GM19239 (cell line): ENCODE results near the gene SMAD4.
"Not testable (repeated sequence)": the region's sequence is repeated elsewhere in the genome, so short reads cannot be mapped to it uniquely, and the experiment has no call there.

Source experiments
- DNase-seq: peaks from one replicate; pipeline ENCODE4 v3.0.0; 2011; ENCODE audit warnings: low spot score; ENCODE audit not compliant: insufficient read length
- FAIRE-seq: peaks from 2 replicates; lab custom pipeline; 2011; peaks lifted over from hg19 to GRCh38; lab: Jason Lieb, UNC

Gene SMAD4

DNA sequence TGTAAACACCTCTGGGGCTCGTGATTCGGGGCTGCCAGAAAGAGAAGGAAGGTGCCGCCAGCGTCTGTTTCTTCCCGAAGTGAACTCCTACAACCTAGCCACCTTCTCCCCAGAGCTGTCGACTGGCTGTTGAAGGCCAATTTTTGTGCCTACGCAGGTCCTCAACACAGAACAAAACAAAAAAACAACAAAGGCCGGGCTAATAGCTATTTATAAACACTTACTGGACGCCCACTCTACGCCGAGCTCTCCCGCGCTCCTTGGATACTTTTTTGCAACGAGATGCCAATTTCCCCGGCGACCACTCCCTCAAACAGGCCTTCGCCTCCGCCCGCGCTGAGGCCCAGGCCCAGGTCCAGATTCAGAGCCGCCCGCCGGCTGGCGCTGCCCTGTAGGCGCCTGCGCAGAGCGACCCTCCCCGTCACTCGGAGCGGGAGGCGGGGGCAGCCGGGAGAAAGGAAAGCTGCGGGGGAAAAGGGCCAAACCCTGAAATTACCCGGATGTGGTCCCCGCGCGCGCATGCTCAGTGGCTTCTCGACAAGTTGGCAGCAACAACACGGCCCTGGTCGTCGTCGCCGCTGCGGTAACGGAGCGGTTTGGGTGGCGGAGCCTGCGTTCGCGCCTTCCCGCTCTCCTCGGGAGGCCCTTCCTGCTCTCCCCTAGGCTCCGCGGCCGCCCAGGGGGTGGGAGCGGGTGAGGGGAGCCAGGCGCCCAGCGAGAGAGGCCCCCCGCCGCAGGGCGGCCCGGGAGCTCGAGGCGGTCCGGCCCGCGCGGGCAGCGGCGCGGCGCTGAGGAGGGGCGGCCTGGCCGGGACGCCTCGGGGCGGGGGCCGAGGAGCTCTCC lies at the start of gene SMAD4:
TSS of gene SMAD4 (plus strand) at position 520 of the 843 bp plus-strand sequence. CDS start 16,834 bp downstream, outside the sequence.
- DNase-seq = peak; percentile 96
- peak; percentile 95 for FAIRE-seq

- DNase-seq (no peak), FAIRE-seq (no peak)
Observed at GRCh38 chr18:50981381-50981780, 48.6 kb upstream of the SMAD4 start.

GRCh38 chr18:50982086-50982801 lies 47.8 kb upstream of the SMAD4 start:
- FAIRE-seq (no peak), DNase-seq (no peak)

- DNase-seq (no peak), FAIRE-seq (no peak)
Observed at GRCh38 chr18:50982802-50983179, 47.2 kb upstream of the SMAD4 start.

- no peak for DNase-seq
- FAIRE-seq = no peak
Observed at GRCh38 chr18:50986360-50987087, 43.5 kb upstream of the SMAD4 start.

- FAIRE-seq = no peak
- DNase-seq = no peak
Observed at GRCh38 chr18:50987261-50987660, 42.8 kb upstream of the SMAD4 start.

GRCh38 chr18:50989711-50990110 lies 40.3 kb upstream of the SMAD4 start:
- FAIRE-seq (no peak), DNase-seq (no peak)

DNA sequence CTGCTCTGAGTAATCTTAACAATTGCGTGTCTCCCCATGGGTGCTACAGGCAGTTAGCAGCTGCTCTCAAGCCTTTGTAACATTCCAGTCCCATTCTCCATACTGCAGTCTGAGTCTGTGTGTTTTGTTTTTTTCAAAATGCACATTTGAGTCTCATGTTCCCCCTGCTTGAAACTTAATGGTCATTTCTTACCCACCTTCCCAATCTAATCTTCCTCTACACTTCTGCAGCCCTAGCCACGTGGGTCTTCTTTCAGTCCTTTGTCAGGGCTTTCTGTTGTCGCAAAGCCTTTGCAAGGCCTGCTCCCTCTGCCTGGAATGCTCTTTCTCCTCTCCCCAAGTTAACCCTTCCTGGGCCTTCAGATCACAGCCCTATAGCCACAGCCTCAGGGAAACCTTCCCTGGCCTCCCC lies 37.7 kb upstream of the SMAD4 start:
- no peak for FAIRE-seq
- DNase-seq = no peak

DNA sequence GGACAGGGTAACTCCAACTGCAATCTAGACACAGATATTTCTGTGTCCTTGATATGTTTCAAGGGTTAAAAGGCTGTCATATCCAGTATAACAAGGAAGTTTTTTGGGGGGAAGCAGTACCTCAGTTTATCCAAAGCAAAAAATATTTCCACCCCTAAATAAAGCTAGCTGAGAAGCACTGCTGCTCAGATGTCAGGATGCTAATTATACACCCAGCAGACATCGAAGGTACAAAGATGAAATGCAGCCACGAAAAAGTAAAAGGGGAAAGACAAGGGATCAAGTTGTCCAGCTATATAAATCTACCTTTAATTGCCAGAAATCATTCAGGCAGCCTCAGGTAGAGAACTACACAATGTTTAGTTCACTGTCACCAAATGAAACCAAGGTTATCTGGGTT lies 36.0 kb upstream of the SMAD4 start:
- FAIRE-seq (no peak), DNase-seq (no peak)

- not testable (repeated sequence) for DNase-seq, FAIRE-seq
Observed at GRCh38 chr18:51003174-51003573, 26.8 kb upstream of the SMAD4 start.

- no peak for FAIRE-seq
- DNase-seq = no peak
Observed at GRCh38 chr18:51006061-51006818, 23.8 kb upstream of the SMAD4 start.

- no peak for DNase-seq
- FAIRE-seq = no peak
Observed at GRCh38 chr18:51006948-51007789, 22.8 kb upstream of the SMAD4 start.

GRCh38 chr18:51007790-51008139 lies 22.2 kb upstream of the SMAD4 start:
- no peak for FAIRE-seq

GRCh38 chr18:51009072-51009471 lies 20.9 kb upstream of the SMAD4 start:
- no peak for FAIRE-seq
- DNase-seq = no peak

More at GRCh38 chr18:51007790-51008139, 22.2 kb upstream of the SMAD4 start:
- DNase-seq = no peak

DNA sequence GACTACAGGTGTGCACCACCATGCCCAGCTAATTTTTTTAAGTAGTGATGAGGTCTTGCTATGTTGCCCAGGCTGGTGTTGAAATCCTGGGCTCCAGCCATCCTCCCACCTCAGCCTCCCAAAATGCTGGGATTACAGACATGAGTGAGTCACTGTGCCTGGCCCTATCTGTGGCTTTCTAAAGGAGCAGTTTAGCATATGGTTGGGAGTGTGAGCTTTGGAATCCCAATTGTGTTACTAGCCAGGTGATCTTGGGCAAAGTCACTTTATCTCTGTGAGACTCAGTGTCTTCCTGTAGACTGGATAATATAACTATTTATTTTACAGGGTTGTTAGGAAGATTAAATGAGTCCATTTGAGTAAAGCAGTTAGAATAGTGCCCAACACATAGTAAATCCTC lies 19.8 kb upstream of the SMAD4 start:
- DNase-seq = no peak
- no peak for FAIRE-seq

DNA sequence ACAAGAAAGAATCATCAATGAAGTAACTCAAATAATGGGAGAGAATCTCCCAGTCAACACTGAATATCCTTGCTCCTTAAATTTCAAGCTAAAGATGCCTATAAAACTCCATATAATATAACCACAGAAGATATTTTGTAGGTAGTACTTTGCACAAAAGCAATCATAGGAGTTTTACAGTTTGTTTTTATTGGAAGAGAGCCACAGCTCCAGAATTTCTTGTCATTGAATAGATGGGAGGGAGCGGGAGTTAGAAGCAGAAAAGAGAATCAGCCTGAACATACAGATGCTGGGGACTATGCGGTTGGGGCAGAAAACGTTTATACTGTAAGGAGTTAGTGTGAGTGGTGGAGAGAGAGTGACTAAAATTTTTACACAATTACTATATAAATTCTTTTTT lies 18.3 kb upstream of the SMAD4 start:
- no peak for DNase-seq
- no peak for FAIRE-seq

DNA sequence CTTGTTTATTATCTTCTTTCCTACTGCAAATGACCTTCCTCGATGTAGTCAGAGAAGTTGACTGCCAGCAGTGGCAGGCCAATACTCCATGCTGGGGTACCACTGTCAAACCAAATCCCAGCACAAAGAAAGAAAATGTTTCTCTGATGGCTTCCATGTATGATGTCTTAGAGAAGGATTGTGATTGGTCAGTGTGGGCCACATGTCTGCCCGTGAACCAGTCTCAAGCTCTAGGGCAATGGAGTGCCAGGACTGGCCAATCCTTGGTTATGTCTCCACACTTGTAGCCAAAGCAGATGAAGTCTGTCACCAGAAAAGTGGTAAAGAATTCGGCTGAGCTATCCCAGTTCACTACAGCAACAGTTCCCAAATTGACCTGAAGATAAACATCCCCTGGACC lies 17.6 kb upstream of the SMAD4 start:
- DNase-seq (no peak), FAIRE-seq (no peak)

DNA sequence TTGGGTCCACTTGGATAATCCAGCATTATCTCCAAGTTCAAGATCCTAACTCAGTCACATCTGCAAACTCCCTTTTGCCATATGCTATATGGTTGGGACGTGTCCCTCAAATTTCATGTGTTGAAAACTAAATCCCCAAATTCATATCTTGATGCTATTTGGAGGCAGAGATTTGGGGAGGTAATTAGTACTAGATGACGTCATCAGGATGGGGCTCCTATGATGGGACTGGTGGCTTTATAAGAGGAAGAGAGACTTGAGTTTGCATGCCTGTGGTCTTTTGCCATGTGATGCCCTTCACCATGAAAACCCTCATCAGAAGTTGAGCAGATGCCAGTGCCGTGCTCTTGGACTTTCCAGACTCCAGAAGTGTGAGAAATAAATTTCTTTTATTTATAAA lies 16.8 kb upstream of the SMAD4 start:
- DNase-seq (no peak), FAIRE-seq (no peak)

DNA sequence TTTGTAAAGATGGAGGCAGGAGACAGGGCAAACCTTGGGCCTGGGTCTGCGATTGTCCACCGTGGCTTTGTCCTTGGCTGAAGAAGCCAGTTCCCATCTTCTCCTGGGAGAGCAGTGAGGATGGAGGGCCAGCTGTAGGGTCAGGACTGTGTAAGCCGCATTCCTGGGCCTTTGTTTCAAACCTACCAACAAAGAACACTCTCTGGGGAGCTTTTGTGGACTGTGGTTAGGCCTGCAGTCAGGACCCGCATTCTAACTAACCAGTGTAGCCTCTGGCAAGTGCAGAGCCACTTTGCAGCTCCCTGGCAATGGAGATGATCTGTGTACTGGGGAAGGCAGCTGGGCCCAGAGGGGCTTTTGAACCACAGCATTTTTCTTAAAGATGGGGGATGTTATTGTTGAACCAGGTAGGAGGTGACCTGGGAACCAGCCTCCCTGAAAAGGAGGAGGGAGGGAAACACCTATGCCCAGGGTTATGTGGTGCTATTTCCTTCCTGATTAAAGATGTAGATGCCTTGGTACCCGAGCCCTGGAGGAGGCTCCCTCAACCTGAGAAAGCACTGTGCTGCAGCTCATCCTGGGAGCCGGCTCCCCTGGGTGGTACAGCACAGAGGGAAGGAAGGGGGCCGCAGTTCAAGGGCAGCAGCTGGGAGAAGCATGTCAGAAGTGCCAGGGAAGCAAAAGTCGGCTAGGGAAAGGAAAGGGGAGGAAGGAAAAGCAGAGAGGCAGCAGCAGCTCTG lies 12.7 kb upstream of the SMAD4 start:
- FAIRE-seq (no peak), DNase-seq (no peak)
